GM12892 (cell line): Measurements from ENCODE around the gene GALT.

Experiments
- POLR2AphosphoS5 ChIP-seq: IDR thresholded peaks from 2 replicates; pipeline ENCODE4 v1.6.1; 2011; ENCODE audit warnings: low read depth, low read length, control low read depth
- TAF1 ChIP-seq: IDR thresholded peaks from 2 replicates; pipeline ENCODE4 v1.6.1; 2011; ENCODE audit warnings: low read depth, mild to moderate bottlenecking, control low read depth, low read length, borderline replicate concordance

- TF ChIP-seq TAF1 (no peak), POLR2AphosphoS5 (no peak)
These were observed 19.1 kb downstream of the GALT start for GRCh38 chr9:34665381-34666250.
